ENCODE data around the gene TET3.

- no peak for TF ChIP-seq CTCF (IDR thresholded peaks at IDR 0.05)
- no peak for TF ChIP-seq EZH2 (IDR thresholded peaks at IDR 0.05)
Measured at GRCh38 chr2:73977466-73977865, 7.2 kb upstream of the TET3 start.
